Daoy (cell line): ENCODE data around the gene ZGRF1. TPM values are rescaled to one million over a fixed set of nuclear protein-coding genes. Genes with fewer than 3 reads are reported as not detected.
"Not testable (repeated sequence)": the region's sequence is repeated elsewhere in the genome, so short reads cannot be mapped to it uniquely, and the experiment has no call there.

Source experiments
- DNase-seq: peaks from one replicate; pipeline ENCODE4 v3.0.0-alpha.2; 2015; ENCODE audit warnings: low read depth
- total RNA-seq: library from RNA; depleted of rRNA; stranded (reverse); fragments of >200 nt; shearing (Covaris generic); gene quantifications from 2 replicates; pipeline ENCODE4 v1.2.3, GENCODE V29; 2014; rRNA removed

Gene ZGRF1, protein sequence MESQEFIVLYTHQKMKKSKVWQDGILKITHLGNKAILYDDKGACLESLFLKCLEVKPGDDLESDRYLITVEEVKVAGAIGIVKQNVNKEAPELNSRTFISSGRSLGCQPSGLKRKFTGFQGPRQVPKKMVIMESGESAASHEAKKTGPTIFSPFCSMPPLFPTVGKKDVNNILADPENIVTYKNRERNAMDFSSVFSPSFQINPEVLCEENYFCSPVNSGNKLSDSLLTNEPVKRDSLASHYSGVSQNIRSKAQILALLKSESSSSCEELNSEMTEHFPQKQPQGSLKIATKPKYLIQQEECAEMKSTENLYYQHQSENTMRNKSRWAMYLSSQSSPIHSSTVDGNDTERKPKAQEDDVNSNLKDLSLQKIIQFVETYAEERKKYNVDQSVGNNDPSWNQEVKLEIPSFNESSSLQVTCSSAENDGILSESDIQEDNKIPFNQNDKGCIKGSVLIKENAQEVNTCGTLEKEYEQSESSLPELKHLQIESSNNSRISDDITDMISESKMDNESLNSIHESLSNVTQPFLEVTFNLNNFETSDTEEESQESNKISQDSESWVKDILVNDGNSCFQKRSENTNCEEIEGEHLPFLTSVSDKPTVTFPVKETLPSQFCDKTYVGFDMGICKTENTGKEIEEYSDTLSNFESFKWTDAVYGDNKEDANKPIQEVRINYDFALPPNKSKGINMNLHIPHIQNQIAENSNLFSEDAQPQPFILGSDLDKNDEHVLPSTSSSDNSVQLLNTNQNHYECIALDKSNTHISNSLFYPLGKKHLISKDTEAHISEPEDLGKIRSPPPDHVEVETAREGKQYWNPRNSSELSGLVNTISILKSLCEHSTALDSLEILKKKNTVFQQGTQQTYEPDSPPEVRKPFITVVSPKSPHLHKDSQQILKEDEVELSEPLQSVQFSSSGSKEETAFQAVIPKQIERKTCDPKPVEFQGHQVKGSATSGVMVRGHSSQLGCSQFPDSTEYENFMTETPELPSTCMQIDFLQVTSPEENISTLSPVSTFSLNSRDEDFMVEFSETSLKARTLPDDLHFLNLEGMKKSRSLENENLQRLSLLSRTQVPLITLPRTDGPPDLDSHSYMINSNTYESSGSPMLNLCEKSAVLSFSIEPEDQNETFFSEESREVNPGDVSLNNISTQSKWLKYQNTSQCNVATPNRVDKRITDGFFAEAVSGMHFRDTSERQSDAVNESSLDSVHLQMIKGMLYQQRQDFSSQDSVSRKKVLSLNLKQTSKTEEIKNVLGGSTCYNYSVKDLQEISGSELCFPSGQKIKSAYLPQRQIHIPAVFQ (N-terminal part only)
- total RNA-seq, result 6.3 and 8.4 TPM in 2 replicates

DNA sequence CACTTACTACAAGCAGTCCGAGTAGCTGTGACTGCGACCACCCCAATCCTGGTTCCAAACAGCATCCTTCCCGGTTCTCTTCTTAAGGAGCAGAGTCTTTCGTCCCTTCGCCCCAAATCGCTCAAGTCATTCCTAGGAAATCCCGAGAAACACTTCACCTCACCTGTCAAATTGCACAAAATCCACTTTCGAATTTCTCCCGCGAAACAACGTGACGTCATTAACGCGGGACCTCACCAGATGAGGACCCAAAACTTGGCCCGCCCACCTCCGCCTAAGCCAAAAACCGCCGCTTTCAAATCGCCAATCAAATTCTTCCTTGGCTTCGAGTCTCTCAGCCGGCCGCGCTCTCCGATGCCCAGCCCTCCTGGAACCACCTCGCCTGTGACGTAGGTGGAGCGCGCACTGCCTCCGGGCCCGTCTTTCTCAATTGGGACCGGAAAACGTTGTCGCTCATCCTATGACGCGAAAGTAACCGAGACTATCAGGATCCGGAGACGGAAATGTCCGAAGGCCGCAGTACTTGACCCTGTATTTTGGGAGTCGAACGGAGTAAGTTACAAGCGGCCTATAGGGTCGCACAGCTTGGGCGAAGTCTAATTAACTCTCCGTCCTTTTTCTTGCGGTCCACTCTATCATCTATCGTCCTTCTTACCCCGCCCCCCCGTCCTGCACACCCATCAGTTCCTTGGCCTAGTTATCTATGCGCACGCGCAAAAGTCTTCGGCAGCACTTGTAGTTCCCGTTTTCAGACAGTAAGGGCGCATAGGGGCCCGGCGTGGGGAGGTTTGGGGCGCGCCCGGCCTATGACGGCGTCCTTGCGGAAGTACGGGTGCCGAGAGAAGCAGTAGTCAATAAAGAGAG, at the start of gene ZGRF1, which contains the start of gene LARP7:
Gene ZGRF1, minus strand, starts transcription at position 222 of the 864 bp plus-strand sequence. CDS start 3,733 bp downstream, outside the sequence.
Gene LARP7, plus strand, starts transcription at position 456 of the 864 bp plus-strand sequence. CDS start 7,527 bp downstream, outside the sequence.
- peak; percentile 96 for DNase-seq

DNA sequence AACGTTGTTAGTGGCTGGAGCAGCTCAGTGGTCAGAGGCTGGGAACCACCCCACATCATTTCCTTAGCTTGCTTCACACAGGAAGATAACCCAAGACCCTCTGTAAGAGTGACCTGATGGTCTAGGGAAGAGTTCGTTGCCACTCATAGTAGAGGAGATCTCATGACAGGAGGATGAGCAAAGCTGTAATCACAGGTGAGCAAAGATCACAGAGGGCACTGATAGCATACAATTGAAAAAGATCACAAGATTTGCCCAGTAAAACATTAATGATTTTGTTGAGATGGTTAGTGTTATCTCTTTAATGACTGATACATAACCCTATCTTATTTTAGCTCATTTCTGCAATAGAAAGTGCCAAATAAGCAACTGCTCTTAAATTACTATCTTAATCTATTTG, 44.3 kb upstream of the ZGRF1 start:
- no peak for DNase-seq

DNA sequence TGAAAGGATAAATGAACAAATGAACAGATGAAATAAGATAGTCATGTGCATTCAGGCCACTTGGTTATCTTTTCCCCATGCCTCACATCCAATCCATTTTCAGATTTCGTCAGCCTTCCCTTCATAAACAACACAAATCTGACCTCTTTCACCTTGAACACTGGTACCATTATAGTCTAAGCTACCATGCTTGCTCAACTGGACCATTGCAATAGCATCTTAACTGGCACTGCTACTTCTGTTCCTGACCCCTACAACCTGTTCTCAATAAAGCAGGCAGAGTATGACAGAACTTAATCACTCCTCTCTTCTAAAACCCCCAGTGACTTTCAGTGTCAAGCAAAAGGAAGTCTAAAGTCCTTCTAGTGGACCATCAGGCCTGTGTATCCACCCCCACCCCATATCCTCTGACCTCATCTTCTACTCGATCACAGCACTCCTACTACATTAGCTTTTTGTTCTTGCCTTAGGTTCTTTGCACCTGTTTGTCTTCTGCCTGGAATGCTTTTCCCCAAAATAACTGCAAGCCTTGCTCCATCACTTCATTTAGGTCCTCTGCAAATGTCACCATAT, 40.9 kb upstream of the ZGRF1 start:
- no peak for DNase-seq

DNA sequence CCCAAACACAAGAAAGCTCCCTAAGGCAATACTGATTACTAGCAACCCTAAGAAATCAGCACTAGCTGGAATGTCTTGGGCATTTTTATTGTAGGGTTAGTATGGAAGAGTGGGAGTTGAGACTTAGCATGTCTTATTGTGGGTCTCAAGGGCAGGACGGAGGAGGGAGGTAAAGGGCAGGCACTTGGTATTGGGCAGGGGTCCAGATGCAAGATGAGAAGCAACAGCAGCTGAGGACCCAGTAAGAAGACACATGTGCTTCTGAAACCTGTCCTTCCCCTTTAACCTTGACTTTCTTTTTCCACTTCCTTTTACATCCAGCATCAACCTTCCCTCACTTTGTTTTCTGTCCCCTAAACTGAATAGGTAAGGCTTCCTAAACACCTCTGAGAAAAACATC, 37.7 kb upstream of the ZGRF1 start:
- no peak for DNase-seq

DNA sequence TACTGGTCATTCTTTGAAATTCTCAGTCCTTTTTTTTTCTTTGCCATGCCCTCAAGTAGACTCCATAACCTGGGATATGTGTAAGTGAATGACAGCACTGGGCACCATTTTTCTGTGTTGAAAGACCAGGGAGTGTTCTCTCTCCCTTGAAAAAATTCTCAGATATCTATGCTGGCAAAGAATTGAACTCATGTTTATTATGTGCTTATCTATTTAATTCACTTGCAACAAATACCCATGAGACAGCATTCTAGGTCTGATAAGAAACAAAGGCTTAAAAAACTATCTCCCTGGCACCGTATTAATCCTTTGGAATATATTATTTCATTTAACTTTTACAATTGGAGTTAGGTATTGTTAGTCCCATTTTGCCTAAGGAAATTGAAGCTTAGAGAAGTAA, 37.0 kb upstream of the ZGRF1 start:
- no peak for DNase-seq

DNA sequence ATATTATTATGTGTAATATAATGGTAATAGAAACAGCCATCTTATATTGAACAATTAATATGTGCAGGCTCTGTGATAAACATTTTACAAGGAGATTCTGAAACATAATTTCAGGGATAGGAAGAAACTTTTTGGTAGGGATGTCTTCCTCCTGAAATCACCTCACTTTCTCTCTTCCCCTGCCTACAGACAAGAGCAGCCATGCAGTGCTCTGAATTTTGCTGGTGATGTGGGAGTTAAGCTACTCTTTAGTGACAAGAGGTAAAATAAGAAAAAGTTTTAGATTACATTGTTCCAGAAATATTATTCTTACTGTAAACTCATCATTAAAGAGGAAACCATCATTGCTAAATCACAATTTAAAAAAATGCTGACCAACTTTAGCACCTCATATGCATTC, 36.4 kb upstream of the ZGRF1 start:
- DNase-seq, result no peak

DNA sequence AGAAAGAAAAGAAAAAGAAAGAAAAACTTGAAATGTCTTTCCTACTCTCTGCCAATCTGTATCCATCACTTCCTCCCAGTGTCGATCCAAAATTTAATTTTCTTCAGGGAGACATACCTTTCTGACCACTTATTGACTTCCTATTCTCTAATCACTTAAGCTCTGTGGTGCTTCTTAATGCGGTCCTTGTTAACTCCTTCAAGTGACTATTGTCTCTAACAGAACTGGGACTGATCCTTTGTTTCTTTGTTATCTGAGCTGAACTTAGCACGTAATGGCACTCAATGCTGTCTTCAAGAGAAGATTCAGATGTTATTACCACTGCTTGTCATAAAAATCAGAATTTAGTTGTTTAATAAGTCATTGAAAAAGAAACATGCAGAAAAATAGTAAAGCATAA, 31.4 kb upstream of the ZGRF1 start:
- no peak for DNase-seq

DNA sequence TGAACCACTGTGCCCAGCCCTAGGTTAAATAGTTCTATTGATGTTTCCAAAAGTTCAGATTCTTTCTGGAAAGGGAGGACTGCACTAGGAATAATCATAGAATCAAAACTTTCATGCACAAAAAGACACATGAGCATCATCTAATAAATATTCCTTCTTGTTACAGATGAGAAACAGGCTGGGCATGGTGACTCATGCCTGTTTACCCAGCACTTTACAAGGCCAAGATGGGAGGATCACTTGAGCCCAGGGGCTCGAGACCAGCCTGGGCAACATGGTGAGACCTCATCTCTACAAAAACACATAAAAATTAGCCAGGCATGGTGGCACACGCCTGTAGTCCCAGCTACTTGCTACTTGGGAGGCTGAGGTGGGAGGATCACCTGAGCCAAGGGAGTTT, 27.9 kb upstream of the ZGRF1 start:
- peak; percentile 7 for DNase-seq

DNA sequence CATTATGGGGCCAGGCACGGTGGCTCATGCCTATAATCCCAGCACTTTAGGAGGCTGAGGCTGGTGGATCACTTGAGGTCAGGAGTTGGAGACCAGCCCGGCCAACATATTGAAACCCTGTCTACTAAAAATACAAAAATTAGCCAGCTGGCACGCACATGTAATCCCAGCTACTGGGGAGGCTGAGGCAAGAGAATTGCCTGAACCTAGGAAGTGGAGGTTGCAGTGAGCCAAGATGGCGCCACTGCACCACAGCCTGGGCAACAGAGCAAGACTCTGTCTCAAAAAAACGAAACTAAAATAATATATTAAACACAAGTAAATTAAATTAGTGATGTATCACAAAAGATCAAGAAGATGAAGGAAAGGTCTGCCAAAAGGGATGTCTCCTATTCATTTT, 19.4 kb upstream of the ZGRF1 start:
- DNase-seq, result not testable (repeated sequence)

DNA sequence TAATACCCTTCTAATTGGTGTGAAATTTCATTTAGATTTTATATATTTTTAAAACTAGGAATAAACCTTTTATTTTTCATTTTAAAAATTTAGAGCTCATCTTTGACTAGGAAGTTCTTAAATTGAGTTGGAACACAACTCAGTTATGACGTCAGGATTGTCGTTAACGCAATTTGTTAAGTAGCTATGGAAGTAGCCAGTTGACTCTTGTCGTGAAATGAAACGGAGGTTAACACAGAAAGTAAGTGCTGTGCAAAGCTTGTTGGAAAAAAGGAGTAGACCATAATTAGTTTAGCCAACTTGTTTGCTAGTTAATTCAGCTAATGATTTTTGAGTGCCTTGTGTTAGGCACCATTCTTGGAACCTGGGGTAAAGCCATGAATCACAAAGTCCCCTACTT, 18.6 kb upstream of the ZGRF1 start:
- DNase-seq, result no peak

DNA sequence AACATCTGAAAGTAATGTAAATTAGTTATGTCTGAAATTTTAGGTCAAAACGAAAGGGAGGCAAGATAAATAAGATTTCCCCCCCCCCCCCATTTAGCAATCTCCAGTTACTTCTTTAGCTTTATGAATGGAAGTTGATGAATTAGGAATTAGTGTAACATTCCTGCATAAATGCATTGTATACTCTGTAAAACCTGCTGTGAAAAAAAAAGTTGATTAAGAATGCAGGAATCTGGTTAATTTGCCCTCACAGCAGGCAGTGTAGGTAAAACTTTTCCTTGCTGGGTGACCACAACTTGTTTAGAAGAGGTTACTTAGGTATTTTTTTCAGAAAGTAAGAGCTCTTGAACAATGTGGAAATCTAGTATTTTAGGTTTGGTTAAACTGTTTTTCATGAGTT, 15.5 kb upstream of the ZGRF1 start:
- no peak for DNase-seq

DNA sequence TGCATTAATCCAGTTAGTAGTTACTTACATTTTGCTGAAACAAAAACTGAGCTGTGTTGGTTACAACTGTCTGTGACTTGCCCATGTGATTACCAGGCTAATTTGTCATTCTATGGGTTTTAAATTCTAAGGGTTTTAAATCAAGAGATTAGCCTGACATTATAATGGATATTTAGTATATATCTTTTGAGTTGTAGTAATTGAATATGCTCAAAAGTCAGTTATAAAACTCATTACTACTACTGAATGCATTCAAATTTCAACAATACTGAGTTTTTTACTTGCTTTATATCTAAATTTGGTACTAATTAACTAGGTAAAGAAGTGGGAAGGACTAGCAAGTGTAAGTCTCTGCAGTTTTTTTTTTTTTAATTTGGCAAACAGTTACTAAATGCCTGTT, 14.9 kb upstream of the ZGRF1 start:
- DNase-seq, result no peak

DNA sequence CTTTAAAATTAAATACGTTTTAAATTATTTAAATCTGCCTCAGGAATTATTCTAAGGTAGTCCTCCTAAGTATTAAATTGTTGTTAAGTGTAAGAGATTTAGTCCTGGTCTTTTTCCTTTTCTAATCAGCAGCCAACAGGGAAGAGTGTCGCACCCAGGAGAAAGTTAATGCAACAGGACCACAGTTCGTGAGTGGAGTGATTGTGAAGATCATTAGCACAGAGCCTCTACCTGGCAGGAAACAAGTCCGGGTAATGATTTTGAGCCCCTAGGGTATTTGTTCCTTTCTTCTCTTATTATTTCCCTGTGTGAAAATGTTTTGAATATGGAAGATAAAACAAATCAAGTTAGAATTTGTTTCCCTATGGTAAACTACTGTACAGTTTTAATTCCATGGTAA, 13.6 kb upstream of the ZGRF1 start:
- no peak for DNase-seq

DNA sequence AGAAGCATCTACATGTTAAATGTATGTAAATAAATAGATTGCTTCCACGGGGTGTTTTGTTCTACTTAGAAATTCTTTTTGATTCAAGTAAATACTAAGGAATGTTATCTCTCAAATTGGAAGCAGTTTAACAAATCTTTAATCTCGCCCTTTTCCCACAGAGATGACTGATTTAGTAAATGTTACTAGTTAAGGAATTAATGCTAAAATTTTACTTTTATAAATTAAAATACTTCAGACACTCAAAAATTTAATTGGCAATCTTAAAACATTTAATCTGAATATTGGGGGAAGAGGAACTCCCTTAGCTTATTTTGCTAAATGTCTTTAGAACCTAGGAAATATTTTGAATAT, 12.3 kb upstream of the ZGRF1 start:
- no peak for DNase-seq

DNA sequence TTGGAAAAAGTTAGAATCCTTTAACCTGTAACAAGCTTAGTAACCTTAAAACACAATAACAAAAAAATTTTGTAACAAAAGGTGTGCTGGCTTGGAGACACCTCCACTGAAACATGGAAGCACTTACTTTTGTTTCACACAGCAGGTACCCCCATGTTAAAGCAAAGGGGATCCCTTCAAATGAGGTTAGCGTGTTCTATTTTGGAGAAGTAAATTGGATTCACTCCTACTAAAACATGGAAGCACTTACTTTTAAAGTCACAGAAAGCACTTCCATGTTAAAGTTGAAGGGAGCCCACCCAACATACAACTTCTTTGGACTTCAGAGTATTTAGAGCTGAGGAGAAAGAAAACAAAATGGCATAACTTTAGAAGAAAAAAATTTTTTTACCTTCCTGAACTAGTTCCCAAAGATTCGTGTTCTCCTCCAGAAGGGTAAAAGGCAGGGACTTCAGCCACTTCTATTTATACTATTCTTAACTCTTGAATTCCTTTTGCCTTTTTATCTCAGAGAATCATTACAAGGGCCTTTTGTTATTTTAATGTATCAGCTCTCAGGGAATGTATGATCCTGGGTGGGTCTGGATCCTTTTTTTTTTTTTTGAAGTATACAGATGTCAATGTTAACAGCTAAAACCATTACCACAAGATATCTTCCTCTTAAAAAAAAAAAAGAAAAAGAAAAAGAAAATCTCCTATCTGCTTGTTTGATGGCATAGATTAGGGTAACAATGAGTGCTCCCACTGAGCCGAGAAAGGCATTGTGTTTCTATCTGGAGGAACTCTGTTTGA, 11.8 kb upstream of the ZGRF1 start:
- no peak for DNase-seq

DNA sequence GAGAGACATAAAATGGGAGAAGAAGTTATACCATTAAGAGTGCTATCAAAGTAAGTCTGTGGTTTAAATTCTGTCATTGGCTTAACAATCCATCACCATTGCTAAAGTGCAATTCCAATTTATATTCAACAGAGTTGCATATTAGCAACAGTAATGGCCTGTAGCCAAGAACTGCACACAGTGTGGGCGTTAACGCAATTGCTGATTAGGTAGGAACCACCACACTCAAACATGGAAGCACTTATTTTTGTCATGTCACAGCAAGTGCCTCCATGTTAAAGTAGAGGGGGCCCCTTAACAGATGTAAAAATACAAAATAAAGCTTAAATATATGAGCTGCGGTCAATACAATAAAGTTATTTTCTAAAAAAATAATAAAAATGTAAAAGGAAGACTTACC, 11.1 kb upstream of the ZGRF1 start:
- DNase-seq, result no peak

DNA sequence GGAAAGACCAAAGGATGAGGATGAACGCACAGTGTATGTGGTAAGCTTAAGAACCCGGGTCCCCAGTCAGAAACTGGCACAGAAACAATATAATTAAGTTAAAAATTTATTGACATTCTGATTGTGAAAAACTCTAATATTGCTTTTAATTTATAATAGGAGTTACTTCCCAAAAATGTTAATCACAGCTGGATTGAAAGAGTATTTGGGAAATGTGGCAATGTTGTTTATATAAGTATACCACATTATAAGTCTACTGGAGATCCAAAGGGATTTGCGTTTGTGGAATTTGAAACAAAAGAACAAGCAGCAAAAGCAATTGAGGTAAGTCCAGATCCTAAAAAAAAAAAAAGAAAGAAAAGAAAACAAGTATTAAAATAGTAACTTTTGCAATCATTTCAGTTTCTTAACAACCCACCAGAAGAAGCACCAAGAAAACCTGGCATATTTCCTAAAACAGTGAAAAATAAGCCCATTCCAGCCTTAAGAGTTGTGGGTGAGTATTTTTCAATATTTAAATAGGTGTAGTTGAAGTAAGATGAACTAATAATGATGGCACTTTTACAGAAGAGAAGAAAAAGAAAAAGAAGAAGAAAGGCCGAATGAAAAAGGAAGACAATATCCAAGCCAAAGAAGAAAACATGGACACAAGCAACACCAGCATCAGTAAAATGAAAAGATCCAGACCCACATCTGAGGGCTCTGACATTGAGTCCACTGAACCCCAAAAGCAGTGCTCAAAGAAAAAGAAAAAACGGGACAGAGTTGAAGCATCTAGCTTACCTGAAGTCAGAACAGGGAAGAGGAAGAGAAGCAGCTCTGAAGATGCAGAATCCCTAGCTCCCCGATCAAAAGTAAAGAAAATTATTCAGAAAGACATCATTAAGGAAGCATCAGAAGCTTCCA, 10.2 kb upstream of the ZGRF1 start:
- DNase-seq, result no peak

DNA sequence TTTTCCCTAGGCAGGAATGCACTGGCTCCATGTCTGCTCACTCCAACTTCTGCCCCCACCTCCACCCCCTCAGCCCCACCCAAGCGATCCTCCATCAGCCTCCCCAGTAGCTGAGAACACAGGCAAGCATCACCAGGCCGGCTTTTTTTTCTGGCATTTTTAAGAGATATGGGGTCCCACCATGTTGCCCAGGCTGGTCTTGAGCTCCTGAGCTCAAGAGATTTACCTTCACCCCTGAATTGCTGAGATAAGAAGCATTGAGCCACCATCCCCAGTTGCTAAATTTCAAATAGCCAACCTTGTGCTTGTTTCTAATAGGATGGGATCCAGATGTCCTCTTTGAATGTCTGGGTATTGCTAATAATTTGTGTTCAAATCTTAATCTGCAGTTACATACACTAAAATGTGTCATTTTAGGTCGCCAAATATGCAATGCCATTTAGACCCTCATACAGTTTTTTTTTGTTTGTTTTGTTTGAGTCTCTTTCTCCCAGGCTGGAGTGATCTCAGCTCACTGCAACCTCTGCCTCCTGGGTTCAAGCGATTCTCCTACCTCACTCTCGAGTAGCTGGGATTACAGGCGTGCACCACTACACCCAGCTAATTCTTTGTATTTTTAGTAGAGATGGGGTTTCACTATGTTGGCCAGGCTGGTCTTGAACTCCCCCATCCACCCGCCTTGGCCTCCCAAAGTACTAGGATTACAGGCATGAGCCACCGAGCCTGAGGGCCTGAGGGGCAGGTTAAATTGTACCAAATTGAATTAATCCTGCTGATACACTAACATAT, 9.0 kb upstream of the ZGRF1 start:
- DNase-seq, result no peak
